HG03135 (cell line): Measurements from ENCODE around the gene ZBTB46.
"Not testable (repeated sequence)": the region's sequence is repeated elsewhere in the genome, so short reads cannot be mapped to it uniquely, and the experiment has no call there.

Source experiments
- ATAC-seq: cut with Tn5 transposase; IDR thresholded peaks from one replicate; pipeline ENCODE4 v1.9.1; 2021; ENCODE audit warnings: mild to moderate bottlenecking, moderate library complexity; ENCODE audit not compliant: unreplicated experiment

The ZBTB46 gene

DNA sequence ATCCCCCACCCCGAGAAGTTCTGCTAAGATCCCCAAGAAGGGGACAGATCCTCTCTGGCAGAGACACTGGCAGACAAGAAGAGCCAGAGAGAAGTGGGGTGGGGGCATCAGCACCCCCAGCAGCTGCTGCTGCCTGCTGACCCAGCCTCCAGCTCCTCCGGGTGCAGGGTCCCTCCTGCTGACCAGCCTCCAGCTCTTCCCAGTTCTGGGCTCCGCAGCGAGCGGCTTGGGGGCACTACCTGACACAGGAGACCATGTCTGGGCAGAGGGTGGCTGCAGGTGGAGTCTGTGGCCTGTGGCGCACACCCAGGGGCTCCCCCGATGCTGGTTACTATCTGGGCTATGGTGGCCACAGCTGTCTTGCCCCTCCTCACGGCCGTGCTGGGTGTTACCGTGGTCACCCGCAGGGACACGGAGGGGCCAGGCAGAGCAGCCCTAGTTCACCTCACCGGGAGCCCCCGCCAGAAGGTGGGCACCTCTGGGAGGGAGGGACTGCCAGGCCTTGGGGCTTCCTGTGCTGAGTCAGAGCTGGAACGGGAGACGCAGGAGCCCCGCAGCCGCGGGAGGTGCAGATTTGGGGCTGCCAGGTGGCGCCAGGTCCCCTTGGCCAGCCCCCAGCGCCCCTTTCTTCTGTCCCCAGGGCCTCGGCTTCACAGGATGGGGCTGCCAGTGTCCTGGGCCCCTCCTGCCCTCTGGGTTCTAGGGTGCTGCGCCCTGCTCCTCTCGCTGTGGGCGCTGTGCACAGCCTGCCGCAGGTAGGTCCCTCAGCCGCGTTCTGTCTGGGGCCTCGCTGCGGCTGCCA lies 94.0 kb downstream of the ZBTB46 start:
- ATAC-seq, result no peak

DNA sequence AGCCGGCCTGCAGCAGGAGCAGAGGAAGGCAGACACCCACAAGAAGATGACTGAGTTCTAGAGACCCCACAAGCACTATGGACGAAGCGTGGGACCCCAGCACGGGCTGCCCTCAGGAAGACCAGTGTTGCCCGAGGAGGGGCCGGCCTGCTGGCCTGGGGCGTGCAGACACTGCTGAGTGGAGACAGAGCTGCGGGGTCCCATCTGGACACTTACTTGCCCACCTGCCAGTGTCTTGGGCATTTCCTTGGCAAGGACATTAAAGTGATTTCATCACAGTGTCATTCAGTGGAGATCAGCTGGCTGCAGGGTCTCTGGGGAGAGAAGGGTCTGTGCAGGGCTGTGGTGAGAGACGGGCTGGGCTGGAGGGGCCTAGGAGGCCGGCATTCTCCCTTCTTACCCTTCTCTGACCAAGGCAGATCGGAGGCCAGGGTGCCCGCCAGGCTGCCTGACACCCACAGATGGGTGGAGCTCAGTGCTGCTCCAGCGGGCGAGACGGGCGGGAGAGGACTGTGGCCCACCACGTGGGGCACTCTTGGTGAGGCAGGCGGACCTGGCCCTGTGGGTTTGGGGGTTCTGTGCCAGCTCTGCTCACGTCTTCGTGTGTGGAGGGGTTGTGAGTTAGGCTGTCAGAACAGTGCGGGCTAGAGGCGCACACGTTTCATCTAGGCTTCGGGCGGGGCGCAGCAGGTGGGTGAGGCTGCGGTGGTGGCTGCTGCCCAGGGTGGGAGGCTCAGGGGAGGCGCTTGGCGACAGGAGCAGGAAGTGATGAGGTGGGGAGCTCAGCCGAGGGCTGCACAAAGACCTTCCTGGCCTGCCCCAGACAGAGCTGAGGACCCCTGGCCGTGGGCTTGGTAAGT lies 95.0 kb downstream of the ZBTB46 start, which contains the start of gene LIME1:
TSS of gene LIME1 (plus strand) at position 806 of the 860 bp plus-strand sequence. CDS start 886 bp downstream, outside the sequence.
- no peak for ATAC-seq

DNA sequence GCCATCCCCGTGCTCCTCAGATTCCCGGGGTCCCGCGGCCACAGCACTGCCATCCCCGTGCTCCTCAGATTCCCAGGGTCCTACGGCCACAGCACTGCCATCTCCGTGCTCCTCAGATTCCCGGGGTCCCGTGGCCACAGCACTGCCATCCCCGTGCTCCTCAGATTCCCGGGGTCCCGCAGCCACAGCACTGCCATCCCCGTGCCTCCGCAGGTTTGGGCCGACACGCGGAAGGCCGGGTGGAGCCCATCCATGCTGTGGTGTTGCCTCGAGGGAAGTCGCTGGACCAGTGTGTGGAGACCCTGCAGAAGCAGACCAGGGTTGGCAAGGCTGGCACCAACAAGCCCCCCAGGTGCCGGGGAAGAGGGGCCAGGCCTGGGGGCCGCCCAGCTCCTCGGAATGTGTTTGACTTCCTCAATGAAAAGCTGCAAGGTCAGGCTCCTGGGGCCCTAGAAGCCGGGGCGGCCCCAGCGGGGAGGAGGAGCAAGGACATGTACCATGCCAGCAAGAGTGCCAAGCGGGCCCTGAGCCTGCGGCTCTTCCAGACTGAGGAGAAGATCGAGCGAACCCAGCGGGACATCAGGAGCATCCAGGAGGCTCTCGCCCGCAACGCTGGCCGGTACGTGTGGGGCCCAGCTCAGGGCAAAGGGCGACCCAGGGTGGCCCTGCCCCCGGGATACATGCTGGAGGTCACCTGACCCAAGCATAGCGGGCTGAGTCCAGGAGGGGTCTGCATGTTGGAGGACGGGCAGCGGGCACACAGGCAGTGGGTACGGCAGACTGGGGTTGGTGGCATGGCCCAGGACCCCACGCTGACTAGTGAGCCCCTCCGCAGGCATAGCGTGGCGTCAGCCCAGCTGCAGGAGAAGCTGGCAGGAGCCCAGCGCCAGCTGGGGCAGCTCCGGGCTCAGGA lies 95.9 kb downstream of the ZBTB46 start:
- ATAC-seq, result no peak

DNA sequence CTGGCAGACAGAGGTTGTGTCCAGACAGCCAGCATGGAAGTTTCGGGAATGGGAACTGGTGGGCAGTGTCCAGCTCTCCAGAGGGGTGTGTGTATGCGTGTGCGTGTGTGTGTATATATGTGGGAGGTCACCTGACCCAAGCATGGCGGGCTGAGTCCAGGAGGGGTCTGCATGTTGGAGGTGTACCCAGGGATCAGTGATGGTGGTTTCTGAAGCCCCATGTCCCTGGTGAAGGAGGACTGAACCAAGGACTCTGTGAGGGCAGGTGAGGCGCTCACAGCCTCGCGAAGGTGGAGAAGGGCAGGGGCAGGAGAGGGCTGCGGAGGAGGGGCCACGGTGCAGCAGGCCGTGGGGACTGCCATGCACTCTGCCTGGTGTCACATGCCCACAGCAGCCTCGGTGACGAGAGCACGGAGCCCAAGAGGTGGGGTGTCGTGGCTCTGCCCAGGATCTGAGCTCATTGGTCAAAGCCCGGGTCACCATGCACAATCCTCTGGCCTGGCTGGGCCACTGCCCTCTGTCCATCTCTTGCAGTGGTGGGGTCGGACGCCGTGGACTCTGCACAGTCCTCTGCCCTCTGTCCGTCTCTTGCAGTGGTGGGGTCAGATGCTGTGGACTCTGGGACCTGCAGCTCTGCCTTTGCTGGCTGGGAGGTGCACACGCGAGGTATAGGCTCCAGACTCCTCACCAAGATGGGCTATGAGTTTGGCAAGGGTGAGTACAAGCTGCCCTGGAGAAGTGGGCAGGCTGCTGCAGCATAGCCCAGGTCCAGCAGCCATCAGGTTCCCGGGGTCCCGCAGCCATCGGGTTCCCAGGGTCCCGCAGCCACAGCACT lies 96.7 kb downstream of the ZBTB46 start:
- no peak for ATAC-seq

DNA sequence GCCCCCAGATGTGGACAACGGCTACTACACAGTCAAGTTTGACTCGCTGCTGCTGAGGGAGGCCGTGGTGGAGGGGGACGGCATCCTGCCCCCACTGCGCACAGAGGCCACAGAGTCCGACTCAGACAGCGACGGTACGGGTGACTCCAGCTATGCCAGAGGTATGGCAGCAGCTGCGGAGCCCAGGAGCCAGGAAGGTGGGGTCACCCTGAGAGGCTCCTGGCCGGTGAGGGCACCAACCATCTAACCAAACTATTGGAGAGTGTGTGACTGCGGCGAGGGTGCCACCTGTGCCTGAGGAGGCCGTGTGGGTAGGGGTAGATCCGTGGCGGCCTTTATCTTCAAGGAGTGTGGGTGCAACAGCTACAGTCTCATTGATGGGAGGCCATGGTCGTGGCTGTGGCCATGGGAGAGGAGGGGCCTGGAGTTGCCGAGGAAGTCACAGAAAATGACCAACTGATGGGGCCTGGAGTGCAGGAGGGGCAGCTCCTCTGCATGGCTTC lies 97.4 kb downstream of the ZBTB46 start:
- ATAC-seq, result no peak

DNA sequence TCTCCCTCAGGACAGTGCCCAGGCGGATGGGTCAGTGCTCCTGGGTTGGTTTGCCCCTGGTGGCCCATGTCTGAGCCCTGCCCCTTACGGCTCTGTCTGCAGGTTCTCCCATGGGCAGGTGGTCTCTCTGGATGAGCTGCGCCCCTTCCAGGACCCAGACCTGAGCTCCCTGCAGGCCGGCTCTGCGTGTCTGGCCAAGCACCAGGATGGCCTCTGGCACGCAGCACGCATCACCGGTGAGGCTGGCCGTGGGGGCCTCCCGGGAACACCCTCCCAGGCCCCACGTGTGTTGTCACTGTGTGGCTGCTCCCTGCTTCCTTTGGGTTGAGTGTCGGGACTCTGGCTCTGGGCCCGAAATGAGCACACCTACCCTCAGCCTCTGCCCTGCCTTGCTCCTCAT lies 97.9 kb downstream of the ZBTB46 start:
- no peak for ATAC-seq

DNA sequence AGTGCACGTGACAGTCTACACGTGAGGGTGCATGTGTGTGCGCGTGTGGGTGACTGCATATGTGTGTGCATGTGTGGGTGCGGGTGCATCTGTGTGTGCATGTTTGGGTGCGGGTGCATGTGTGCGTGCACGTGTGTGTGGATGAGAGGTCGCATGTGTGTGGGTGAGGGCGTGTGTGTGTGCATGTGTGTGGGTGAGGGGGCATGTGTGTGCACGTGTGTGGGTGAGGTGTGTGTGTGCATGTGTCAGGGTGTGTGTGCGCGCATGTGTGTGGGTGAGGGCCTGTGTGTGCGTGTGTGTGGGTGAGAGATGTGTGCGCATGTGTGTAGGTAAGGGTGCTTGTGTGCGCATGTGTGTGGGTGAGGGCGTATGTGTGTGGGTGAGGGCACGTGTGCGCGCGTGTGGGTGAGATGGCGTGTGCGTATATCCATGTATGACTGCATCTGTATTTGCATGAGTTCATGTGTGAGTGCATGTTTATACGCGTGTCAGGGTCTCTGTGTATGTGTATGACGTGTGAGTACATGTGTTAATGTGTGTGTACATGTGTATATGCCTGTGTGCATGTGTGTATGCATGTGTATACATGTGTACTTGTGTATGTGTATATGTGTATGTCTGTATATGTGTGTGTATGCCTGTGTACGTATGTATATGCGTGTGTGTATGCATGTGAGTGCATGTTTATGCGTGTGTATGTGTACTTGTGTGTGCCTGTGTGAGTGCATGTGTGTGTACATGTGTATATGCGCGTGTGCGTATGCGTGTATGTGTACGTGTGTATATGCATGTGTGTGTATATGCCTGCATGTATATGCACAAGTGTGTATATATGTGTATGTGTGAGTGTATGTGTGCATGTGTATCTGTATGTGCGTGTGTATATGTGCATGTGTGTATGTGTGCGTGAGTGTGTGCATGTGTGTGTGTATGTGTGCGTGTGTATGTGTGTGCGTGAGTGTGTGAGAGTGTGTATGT lies 98.7 kb downstream of the ZBTB46 start:
- no peak for ATAC-seq

DNA sequence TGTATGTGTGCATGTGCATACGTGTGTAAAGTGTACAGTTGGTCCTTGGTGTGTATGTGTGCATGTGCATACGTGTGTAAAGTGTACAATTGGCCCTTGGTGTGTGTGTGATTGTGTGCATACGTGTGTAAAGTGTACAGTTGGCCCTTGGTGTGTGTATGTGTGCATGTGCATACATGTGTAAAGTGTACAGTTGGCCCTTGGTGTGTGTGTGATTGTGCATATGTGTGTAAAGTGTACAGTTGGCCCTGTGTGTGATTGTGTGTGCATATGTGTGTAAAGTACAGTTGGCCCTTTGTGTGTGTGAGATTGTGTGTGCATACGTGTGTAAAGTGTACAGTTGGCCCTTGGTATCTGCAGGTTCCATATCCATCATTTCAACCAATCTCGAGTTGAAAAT lies 99.7 kb downstream of the ZBTB46 start:
- ATAC-seq, result no peak

DNA sequence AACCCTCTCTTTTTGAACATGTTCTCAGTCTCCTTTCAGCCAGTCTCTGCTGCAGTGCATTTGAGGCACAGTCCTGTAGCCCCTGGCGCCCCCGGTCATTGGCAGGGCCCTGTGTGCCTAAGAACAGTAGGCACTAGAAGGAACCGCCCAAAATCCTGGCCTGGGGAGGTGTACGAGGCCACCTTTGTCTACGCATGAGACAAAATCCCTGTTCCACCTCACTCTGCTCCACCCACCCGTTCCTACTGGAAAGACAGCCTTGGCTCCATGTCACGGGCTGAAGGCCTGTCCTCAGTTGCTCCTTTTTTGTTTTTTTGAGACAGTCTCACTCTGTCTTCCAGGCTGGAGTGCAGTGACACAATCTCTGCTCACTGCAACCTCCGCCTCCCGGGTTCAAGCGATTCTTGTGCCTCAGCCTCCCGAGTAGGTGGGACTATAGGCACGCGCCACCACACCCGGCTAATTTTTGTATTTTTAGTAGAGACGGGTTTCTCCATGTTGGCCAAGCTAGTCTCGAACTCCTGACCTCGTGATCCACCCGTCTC lies 100.8 kb downstream of the ZBTB46 start:
- not testable (repeated sequence) for ATAC-seq

DNA sequence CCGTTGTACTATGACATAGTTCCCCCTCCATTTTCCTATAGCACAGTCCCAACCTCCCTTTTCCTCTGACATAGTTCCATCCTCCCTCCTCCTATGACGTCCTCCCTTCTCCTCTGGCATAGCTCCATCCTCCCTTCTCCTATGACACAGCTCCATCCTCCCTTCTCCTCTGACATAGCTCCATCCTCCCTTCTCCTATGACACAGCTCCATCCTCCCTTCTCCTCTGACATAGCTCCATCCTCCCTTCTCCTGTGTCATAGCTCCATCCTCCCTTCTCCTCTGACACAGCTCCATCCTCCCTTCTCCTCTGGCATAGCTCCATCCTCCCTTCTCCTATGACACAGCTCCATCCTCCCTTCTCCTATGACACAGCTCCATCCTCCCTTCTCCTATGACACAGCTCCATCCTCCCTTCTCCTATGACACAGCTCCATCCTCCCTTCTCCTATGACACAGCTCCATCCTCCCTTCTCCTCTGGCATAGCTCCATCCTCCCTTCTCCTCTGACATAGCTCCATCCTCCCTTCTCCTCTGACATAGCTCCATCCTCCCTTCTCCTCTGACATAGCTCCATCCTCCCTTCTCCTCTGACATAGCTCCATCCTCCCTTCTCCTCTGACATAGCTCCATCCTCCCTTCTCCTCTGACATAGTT lies 108.0 kb downstream of the ZBTB46 start:
- not testable (repeated sequence) for ATAC-seq

DNA sequence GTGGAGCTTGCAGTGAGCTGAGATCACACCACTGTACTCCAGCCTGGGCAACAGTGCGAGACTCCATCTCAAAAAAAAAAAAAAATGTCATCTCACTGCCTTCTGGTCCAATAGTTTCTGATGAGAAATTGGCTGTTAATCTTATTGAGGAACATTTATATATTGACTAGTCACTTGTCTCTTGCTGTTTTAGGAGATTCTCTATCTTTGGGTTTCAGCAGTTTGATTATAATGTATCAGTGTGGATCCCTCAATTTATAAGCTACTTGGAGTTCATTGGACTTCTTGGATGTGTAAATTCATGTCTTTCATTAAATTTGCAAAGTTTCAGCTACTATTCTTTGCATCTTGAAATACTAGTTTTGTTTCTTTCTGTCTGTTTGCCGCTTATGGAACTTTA lies 112.1 kb downstream of the ZBTB46 start:
- no peak for ATAC-seq

DNA sequence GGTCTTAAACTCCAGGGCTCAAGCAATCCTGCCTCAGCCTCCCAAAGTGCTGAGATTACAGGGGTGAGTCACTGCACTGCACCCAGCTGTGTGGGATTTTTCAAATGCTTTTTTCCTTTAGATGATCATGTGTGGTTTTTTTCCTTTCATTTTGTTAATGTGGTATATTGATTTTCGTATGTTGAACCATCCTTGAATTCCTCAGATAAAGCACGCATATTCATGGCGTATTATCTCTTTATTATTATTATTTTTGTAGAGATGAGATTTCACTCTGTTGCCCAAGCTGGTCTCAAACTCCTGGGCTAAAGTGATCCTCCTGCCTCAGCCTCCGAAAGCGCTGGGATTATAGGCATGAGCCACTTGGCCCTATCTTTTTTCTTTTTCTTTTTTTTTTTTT lies 116.2 kb downstream of the ZBTB46 start:
- no peak for ATAC-seq

DNA sequence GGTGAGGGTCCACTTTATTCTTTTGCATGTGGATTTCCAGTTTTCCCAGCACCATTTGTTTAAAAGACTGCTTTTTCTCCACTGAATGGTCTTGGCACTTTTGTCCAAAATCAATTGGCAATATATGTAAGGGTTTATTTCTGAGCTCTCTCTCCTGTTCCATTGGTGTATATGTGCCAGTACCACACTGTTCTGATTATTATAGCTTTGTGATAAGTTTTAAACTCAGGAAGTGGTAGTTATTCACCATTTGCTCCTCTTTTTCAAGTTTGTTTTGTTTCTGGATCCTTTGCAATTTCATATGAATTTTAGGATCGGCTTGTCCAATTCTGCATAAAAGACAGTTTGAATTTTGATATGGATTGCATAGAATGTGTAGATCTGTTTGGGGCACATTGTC lies 118.9 kb downstream of the ZBTB46 start:
- ATAC-seq, result no peak

DNA sequence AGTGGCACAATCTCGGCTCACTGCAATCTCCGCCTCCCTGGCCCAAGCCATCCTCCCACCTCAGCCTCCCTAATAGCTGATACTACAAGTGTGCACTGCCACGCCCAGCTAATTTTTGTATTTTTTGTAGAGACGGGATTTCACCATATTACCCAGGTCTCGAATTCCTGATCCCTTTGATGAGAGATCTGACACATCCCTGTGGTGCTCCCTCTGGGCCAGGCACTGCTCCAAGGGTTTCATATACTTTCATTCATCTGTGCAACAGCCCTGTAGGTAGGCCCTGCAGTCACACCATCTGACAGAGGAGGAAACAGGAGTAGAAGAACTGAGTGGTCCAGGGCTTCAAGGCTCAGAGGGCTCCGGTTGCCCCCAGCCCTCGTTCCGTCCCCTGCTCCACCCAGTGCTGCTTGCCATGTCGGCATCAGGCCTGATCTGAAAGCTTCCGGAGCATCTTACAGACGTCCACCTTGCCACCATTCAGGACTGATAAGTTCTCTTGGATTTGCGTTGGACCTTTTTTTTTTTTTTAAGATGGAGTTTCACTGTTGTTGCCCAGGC lies 119.9 kb downstream of the ZBTB46 start:
- ATAC-seq, result no peak

DNA sequence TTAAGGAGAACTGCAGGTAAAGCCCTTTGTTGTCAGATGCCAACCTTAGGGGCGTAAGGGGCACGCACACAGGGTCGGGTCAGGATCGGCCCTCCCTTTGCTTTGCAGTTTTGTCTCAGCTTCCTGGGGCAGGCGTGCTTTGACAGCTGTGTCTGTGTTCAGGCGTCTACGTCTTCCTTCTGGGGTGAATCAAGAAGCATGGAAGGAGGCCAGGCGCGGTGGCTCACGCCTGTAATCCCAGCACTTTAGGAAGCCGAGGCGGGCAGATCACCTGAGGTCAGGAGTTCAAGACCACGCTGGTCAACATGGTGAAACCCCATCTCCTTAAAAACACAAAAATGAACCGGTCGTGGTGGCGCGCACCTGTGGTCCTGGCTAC lies 121.9 kb downstream of the ZBTB46 start:
- ATAC-seq, result no peak

DNA sequence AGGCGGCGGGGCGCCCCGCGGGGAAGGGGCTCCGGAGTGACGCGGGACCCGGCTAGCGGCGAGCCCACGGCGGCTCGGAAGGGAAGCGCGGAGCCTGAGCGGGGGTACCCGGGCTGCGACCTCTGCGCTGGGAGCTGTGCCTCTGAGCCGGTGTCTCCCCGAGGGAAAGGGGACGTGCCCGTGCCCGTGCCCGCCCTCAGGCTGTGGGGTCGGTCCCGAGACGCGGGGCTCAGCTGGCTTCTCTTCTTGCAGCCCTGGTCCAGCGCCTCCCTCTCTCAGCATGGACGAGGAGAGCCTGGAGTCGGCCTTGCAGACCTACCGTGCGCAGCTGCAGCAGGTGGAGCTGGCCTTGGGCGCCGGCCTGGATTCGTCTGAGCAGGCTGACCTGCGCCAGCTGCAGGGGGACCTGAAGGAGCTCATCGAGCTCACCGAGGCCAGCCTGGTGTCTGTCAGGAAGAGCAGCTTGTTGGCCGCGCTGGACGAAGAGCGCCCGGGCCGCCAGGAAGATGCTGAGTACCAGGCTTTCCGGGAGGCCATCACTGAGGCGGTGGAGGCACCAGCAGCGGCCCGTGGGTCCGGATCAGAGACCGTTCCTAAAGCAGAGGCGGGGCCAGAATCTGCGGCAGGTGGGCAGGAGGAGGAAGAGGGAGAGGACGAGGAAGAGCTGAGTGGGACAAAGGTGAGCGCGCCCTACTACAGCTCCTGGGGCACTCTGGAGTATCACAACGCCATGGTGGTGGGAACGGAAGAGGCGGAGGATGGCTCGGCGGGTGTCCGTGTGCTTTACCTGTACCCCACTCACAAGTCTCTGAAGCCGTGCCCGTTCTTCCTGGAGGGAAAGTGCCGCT lies 122.5 kb downstream of the ZBTB46 start:
- ATAC-seq, result peak; percentile 10
